ENCODE results near the gene CUTA.

DNA sequence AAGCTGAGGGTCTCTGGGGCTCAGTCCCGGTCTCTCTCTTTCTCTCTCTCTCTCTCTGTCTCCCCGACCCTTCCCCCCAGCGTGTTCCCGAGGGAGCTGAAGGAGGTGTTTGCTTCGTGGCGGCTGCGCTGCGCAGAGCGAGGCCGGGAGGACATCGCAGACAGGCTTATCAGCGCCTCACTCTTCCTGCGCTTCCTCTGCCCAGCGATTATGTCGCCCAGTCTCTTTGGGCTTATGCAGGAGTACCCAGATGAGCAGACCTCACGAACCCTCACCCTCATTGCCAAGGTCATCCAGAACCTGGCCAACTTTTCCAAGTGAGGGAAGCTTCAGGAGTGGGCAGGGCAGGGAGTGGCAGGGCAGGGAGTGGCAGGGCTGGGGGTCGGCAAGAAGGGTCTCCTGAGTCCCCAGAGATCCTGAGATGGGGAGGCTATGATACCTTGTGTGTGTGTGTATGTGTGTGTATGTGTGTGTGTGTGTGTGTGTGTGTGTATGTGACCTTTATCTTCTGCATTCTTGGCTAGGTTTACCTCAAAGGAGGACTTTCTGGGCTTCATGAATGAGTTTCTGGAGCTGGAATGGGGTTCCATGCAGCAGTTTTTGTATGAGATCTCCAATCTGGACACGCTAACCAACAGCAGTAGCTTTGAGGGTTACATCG, 22.9 kb upstream of the CUTA start:
- TF ChIP-seq, protein P1, sequence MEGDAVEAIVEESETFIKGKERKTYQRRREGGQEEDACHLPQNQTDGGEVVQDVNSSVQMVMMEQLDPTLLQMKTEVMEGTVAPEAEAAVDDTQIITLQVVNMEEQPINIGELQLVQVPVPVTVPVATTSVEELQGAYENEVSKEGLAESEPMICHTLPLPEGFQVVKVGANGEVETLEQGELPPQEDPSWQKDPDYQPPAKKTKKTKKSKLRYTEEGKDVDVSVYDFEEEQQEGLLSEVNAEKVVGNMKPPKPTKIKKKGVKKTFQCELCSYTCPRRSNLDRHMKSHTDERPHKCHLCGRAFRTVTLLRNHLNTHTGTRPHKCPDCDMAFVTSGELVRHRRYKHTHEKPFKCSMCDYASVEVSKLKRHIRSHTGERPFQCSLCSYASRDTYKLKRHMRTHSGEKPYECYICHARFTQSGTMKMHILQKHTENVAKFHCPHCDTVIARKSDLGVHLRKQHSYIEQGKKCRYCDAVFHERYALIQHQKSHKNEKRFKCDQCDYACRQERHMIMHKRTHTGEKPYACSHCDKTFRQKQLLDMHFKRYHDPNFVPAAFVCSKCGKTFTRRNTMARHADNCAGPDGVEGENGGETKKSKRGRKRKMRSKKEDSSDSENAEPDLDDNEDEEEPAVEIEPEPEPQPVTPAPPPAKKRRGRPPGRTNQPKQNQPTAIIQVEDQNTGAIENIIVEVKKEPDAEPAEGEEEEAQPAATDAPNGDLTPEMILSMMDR (IDR thresholded peaks at IDR 0.05; ENCODE audit: poor library complexity, severe bottlenecking): no peak
- TF ChIP-seq EZH2 (IDR thresholded peaks at IDR 0.05; ENCODE audit: borderline replicate concordance, insufficient read depth, low read length, poor library complexity, severe bottlenecking): no peak
- TF ChIP-seq, protein P2, sequence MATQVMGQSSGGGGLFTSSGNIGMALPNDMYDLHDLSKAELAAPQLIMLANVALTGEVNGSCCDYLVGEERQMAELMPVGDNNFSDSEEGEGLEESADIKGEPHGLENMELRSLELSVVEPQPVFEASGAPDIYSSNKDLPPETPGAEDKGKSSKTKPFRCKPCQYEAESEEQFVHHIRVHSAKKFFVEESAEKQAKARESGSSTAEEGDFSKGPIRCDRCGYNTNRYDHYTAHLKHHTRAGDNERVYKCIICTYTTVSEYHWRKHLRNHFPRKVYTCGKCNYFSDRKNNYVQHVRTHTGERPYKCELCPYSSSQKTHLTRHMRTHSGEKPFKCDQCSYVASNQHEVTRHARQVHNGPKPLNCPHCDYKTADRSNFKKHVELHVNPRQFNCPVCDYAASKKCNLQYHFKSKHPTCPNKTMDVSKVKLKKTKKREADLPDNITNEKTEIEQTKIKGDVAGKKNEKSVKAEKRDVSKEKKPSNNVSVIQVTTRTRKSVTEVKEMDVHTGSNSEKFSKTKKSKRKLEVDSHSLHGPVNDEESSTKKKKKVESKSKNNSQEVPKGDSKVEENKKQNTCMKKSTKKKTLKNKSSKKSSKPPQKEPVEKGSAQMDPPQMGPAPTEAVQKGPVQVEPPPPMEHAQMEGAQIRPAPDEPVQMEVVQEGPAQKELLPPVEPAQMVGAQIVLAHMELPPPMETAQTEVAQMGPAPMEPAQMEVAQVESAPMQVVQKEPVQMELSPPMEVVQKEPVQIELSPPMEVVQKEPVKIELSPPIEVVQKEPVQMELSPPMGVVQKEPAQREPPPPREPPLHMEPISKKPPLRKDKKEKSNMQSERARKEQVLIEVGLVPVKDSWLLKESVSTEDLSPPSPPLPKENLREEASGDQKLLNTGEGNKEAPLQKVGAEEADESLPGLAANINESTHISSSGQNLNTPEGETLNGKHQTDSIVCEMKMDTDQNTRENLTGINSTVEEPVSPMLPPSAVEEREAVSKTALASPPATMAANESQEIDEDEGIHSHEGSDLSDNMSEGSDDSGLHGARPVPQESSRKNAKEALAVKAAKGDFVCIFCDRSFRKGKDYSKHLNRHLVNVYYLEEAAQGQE (IDR thresholded peaks at IDR 0.05; ENCODE audit: borderline replicate concordance): no peak
- no peak for TF ChIP-seq TAF1 (IDR thresholded peaks at IDR 0.05; ENCODE audit: low read depth)
- TF ChIP-seq POLR2AphosphoS5 (IDR thresholded peaks at IDR 0.05): no peak
- no peak for TF ChIP-seq RAD21 (conservative IDR thresholded peaks at IDR 0.05)
- no peak for TF ChIP-seq MXI1 (conservative IDR thresholded peaks at IDR 0.05; ENCODE audit: poor library complexity, severe bottlenecking)
- no peak for TF ChIP-seq EP300 (conservative IDR thresholded peaks at IDR 0.05; ENCODE audit: poor library complexity, severe bottlenecking)
- TF ChIP-seq SMC3 (conservative IDR thresholded peaks at IDR 0.05; ENCODE audit: poor library complexity): no peak
